Measurements from ENCODE around the gene SIM2. TPM values are rescaled to one million over a fixed set of nuclear protein-coding genes. Genes with fewer than 3 reads are reported as not detected.

SIM2 gene
- polyA plus RNA-seq (0.08 TPM in 1 of 2 replicates, not detected in the other), polyA minus RNA-seq (not detected in 2 replicates)

- Histone ChIP-seq H4K20me1 (ENCODE audit: insufficient read depth) (no peaks in the 10 kb centered on the region), H3K36me3 (ENCODE audit: insufficient read depth, low read length) (no peaks in the 10 kb centered on the region), H3F3A (ENCODE audit: insufficient read depth, low read length, poor library complexity, severe bottlenecking) (no peaks in the 10 kb centered on the region), H3K9me2 (ENCODE audit: insufficient read depth, low read length) (no peaks in the 10 kb centered on the region), H3K9me3 (ENCODE audit: low read length) (no peaks in the 10 kb centered on the region), H3K27me3 (ENCODE audit: insufficient read depth, low read depth, low read length) (peaks cover 99% of the 10 kb centered on the region), H3K4me2 (ENCODE audit: low read length) (no peak within 1 kb of the TSS), H3K9ac (ENCODE audit: low read length) (no peak within 1 kb of the TSS), H3K27ac (ENCODE audit: low read length) (no peak within 1 kb of the TSS), H3K4me3 (ENCODE audit: low read length) (peak within 1 kb of the TSS; percentile 63), H2AFZ (ENCODE audit: low read depth, low read length) (no peak within 1 kb of the TSS), H3K79me2 (replicated peaks; ENCODE audit: insufficient read depth, low read length) (no peaks in the 10 kb centered on the region)
- no peak for TF ChIP-seq POLR2AphosphoS5 (IDR thresholded peaks at IDR 0.05)
- no peak for TF ChIP-seq MXI1 (conservative IDR thresholded peaks at IDR 0.05; ENCODE audit: poor library complexity, severe bottlenecking)
- TF ChIP-seq EZH2 (IDR thresholded peaks at IDR 0.05; ENCODE audit: borderline replicate concordance, insufficient read depth, low read length, poor library complexity, severe bottlenecking), result peak; percentile 90
- no peak for TF ChIP-seq EP300 (conservative IDR thresholded peaks at IDR 0.05; ENCODE audit: poor library complexity, severe bottlenecking)
- no peak for TF ChIP-seq TAF1 (IDR thresholded peaks at IDR 0.05; ENCODE audit: low read depth)
- TF ChIP-seq CTCF (IDR thresholded peaks at IDR 0.05; ENCODE audit: poor library complexity, severe bottlenecking), result no peak
- no peak for TF ChIP-seq REST (IDR thresholded peaks at IDR 0.05; ENCODE audit: borderline replicate concordance)
These were observed at the start of gene SIM2 for GRCh38 chr21:36698981-36699545. SIM2 (plus strand) TSS chr21:36699115; CDS start chr21:36699747, 632 bp downstream.

- H3F3A ChIP-seq (ENCODE audit: insufficient read depth, low read length, poor library complexity, severe bottlenecking), result no peaks in the 10 kb centered on the region
- no peaks in the 10 kb centered on the region for H3K9me2 ChIP-seq (ENCODE audit: insufficient read depth, low read length)
- H2AFZ ChIP-seq (ENCODE audit: low read depth, low read length), result no peak overlapping the region
- H3K4me3 ChIP-seq (ENCODE audit: low read length), result no peak overlapping the region
- no peaks in the 10 kb centered on the region for H3K36me3 ChIP-seq (ENCODE audit: insufficient read depth, low read length)
- H3K27ac ChIP-seq (ENCODE audit: low read length), result no peak overlapping the region
- H3K9me3 ChIP-seq (ENCODE audit: low read length), result no peaks in the 10 kb centered on the region
- TF ChIP-seq REST (IDR thresholded peaks at IDR 0.05; ENCODE audit: borderline replicate concordance) (no peak), MXI1 (conservative IDR thresholded peaks at IDR 0.05; ENCODE audit: poor library complexity, severe bottlenecking) (no peak), TAF1 (IDR thresholded peaks at IDR 0.05; ENCODE audit: low read depth) (no peak), EP300 (conservative IDR thresholded peaks at IDR 0.05; ENCODE audit: poor library complexity, severe bottlenecking) (no peak), CTCF (IDR thresholded peaks at IDR 0.05; ENCODE audit: poor library complexity, severe bottlenecking) (no peak), POLR2AphosphoS5 (IDR thresholded peaks at IDR 0.05) (no peak), SMC3 (conservative IDR thresholded peaks at IDR 0.05; ENCODE audit: poor library complexity) (no peak), EZH2 (IDR thresholded peaks at IDR 0.05; ENCODE audit: borderline replicate concordance, insufficient read depth, low read length, poor library complexity, severe bottlenecking) (no peak), RAD21 (conservative IDR thresholded peaks at IDR 0.05) (no peak)
- no peaks in the 10 kb centered on the region for H4K20me1 ChIP-seq (ENCODE audit: insufficient read depth)
- H3K4me2 ChIP-seq (ENCODE audit: low read length), result no peak overlapping the region
- no peaks in the 10 kb centered on the region for H3K79me2 ChIP-seq (replicated peaks; ENCODE audit: insufficient read depth, low read length)
- H3K27me3 ChIP-seq (ENCODE audit: insufficient read depth, low read depth, low read length), result no peaks in the 10 kb centered on the region
- no peak overlapping the region for H3K9ac ChIP-seq (ENCODE audit: low read length)
These were observed 44.6 kb upstream of the SIM2 start for GRCh38 chr21:36654324-36654723.
